ENCODE results near the gene C2orf92. TPM values are rescaled to one million over a fixed set of nuclear protein-coding genes. Genes with fewer than 3 reads are reported as not detected.

The C2orf92 gene
- total RNA-seq, 1 experiment from 2014 or later = 6.9 TPM

GRCh38 chr2:97749581-97749980, 80.1 kb downstream of the C2orf92 start:
- TF ChIP-seq CTCF (IDR thresholded peaks at IDR 0.05; ENCODE audit: unreplicated experiment) = no peak
- Mint-ChIP-seq H3K4me1 (ENCODE audit: low read depth, unreplicated experiment) (no peaks in the 10 kb centered on the region), H3K27ac (ENCODE audit: unreplicated experiment) (no peak overlapping the region), H3K36me3 (ENCODE audit: insufficient read depth, unreplicated experiment) (no peaks in the 10 kb centered on the region), H3K27me3 (ENCODE audit: unreplicated experiment) (no peaks in the 10 kb centered on the region), H3K9me3 (ENCODE audit: low read depth, unreplicated experiment) (no peaks in the 10 kb centered on the region), H3K4me3 (ENCODE audit: low read depth, unreplicated experiment) (no peak overlapping the region)
- no TSS peak for BruUV-seq (replicated peaks)
- intact Hi-C loops (cut with micrococcal nuclease; ENCODE audit: unreplicated experiment) = no loop called here
- CTCF ChIA-PET = interaction anchor here (0.7 kb wide), 1 partner anchor 57 kb away, joined by 3 read pairs; no protein-coding TSS in a partner anchor
- no peak for DNase-seq

- Mint-ChIP-seq H3K36me3 (ENCODE audit: insufficient read depth, unreplicated experiment) (no peaks in the 10 kb centered on the region), H3K27ac (ENCODE audit: unreplicated experiment) (no peak overlapping the region), H3K4me3 (ENCODE audit: low read depth, unreplicated experiment) (no peak overlapping the region), H3K9me3 (ENCODE audit: low read depth, unreplicated experiment) (no peaks in the 10 kb centered on the region), H3K27me3 (ENCODE audit: unreplicated experiment) (no peaks in the 10 kb centered on the region), H3K4me1 (ENCODE audit: low read depth, unreplicated experiment) (no peaks in the 10 kb centered on the region)
- CTCF ChIA-PET = no interaction called here
- no peak for TF ChIP-seq CTCF (IDR thresholded peaks at IDR 0.05; ENCODE audit: unreplicated experiment)
- no peak for DNase-seq
- no TSS peak for BruUV-seq (replicated peaks)
- intact Hi-C loops (cut with micrococcal nuclease; ENCODE audit: unreplicated experiment) = no loop called here
These were observed 80.5 kb downstream of the C2orf92 start for GRCh38 chr2:97750017-97750416.

GRCh38 chr2:97751752-97752151, 82.2 kb downstream of the C2orf92 start:
- Mint-ChIP-seq H3K27ac (ENCODE audit: unreplicated experiment) (no peak overlapping the region), H3K9me3 (ENCODE audit: low read depth, unreplicated experiment) (no peaks in the 10 kb centered on the region), H3K36me3 (ENCODE audit: insufficient read depth, unreplicated experiment) (no peaks in the 10 kb centered on the region), H3K4me1 (ENCODE audit: low read depth, unreplicated experiment) (no peaks in the 10 kb centered on the region), H3K4me3 (ENCODE audit: low read depth, unreplicated experiment) (no peak overlapping the region), H3K27me3 (ENCODE audit: unreplicated experiment) (no peaks in the 10 kb centered on the region)
- no peak for TF ChIP-seq CTCF (IDR thresholded peaks at IDR 0.05; ENCODE audit: unreplicated experiment)
- no TSS peak for BruUV-seq (replicated peaks)
- intact Hi-C loops (cut with micrococcal nuclease; ENCODE audit: unreplicated experiment) = no loop called here
- CTCF ChIA-PET = no interaction called here
- DNase-seq = no peak

Other genes with a start within 250 kb of the C2orf92 start
- gene ANKRD36B, start 79.8 kb upstream of the C2orf92 start, total RNA-seq (2022) = 19.4 and 19.7 TPM in 2 replicates
- 196 and 198 TPM in 2 replicates for gene COX5B, start 23.7 kb upstream of the C2orf92 start, total RNA-seq (2022)
- 48.7 and 49.1 TPM in 2 replicates for gene ACTR1B, start 5.7 kb upstream of the C2orf92 start, total RNA-seq (2022)
- not detected in 2 replicates for gene ZAP70, start 43.9 kb downstream of the C2orf92 start, total RNA-seq (2022)